Endodermal cell (in vitro differentiated cells): ENCODE measurements around the gene TMEM121. TPM values are rescaled to one million over a fixed set of nuclear protein-coding genes. Genes with fewer than 3 reads are reported as not detected.
"Not testable (repeated sequence)": the region's sequence is repeated elsewhere in the genome, so short reads cannot be mapped to it uniquely, and the experiment has no call there.

Experiments used
- DNase-seq: peaks from one replicate; pipeline ENCODE4 v3.0.0-alpha.2; 2017
- H3K27ac ChIP-seq: 2 replicates; pipeline ENCODE4 v1.5.1; 2013; ENCODE audit warnings: mild to moderate bottlenecking, low read depth, low read length, moderate library complexity
- H3K27me3 ChIP-seq: 2 replicates; pipeline ENCODE4 v1.6.1; 2013; ENCODE audit warnings: mild to moderate bottlenecking, low read length, moderate library complexity; ENCODE audit not compliant: insufficient read depth, control insufficient read depth, poor library complexity, severe bottlenecking
- H3K36me3 ChIP-seq: 2 replicates; pipeline ENCODE4 v1.7.0; 2013; ENCODE audit warnings: mild to moderate bottlenecking, low read length, moderate library complexity; ENCODE audit not compliant: control insufficient read depth, insufficient read depth
- H3K4me1 ChIP-seq: one replicate; pipeline ENCODE4 v1.7.0; 2013; ENCODE audit warnings: low read length; ENCODE audit not compliant: control insufficient read depth, insufficient read depth
- H3K4me3 ChIP-seq: 2 replicates; pipeline ENCODE4 v1.5.1; 2013; ENCODE audit warnings: mild to moderate bottlenecking, low read length, moderate library complexity
- H3K9ac ChIP-seq: 2 replicates; pipeline ENCODE4 v1.6.1; 2013; ENCODE audit warnings: mild to moderate bottlenecking, low read length, moderate library complexity; ENCODE audit not compliant: poor library complexity, severe bottlenecking; ENCODE audit errors: extremely low read depth
- H3K9me3 ChIP-seq: 2 replicates; pipeline ENCODE4 v1.6.1; 2013; ENCODE audit warnings: mild to moderate bottlenecking, low read length, moderate library complexity; ENCODE audit not compliant: control insufficient read depth
- H3K27ac Mint-ChIP-seq: 2 replicates; pipeline ENCODE4 v1.8.0; 2020; ENCODE audit warnings: mixed read lengths
- H3K27me3 Mint-ChIP-seq: 2 replicates; pipeline ENCODE4 v1.8.0; 2021; ENCODE audit warnings: mild to moderate bottlenecking, mixed read lengths; ENCODE audit not compliant: insufficient read depth
- H3K36me3 Mint-ChIP-seq: 2 replicates; pipeline ENCODE4 v1.8.0; 2020; ENCODE audit warnings: low read depth, mixed read lengths
- H3K4me1 Mint-ChIP-seq: 2 replicates; pipeline ENCODE4 v1.8.0; 2020; ENCODE audit warnings: mixed read lengths
- H3K4me3 Mint-ChIP-seq: 2 replicates; pipeline ENCODE4 v1.8.0; 2020; ENCODE audit warnings: mild to moderate bottlenecking, moderate library complexity, mixed read lengths
- H3K9me3 Mint-ChIP-seq: 2 replicates; pipeline ENCODE4 v1.8.0; 2020; ENCODE audit warnings: mild to moderate bottlenecking, mixed read lengths
- CTCF ChIP-seq: fragments of 200-600 bp; sonication (generic); conservative IDR thresholded peaks from 2 replicates; pipeline ENCODE4 v1.5.0; 2021; ENCODE audit warnings: antibody characterized with exemption, mild to moderate bottlenecking
- WGBS, 2 experiments: methylation state at CpG; one replicate each; pipeline versions ENCODE4 v1.1.5 to v1.1.7; 2013; ENCODE audit warnings: missing lambda C conversion rate in 2 of 2, mixed read lengths in 1 of 2; ENCODE audit not compliant: insufficient coverage in 1 of 2, insufficient read length in 1 of 2; 5-methylcytosine and 5-hydroxymethylcytosine counted together
- total RNA-seq, 2 donors: library from RNA; stranded (reverse); fragmentation: NEBNext Ultra II Directional in 1 of 2; extraction: Animal tissue kit (Norgen Biotek cat#: 25700) in 1 of 2; gene quantifications; 2 replicates in 1 of 2; 3 replicates in 1 of 2; pipeline ENCODE4 v1.2.1, GENCODE V29; 2021

Gene TMEM121
- total RNA-seq, 2 donors from 2014 or later, result 0.29 to 1.5 TPM

GRCh38 chr14:105554523-105554922 lies 28.1 kb downstream of the TMEM121 start:
- H3K36me3 ChIP-seq, result no peaks in the 10 kb centered on the region
- H3K27me3 ChIP-seq, result no peaks in the 10 kb centered on the region
- WGBS, 2 experiments, result 56 to 67% methylated on average over 5 of the region's 5 CpGs
- Mint-ChIP-seq H3K27ac (no peak overlapping the region), H3K4me3 (no peak overlapping the region), H3K27me3 (no peaks in the 10 kb centered on the region), H3K4me1 (no peaks in the 10 kb centered on the region), H3K36me3 (peaks cover 2% of the 10 kb centered on the region), H3K9me3 (peaks cover 74% of the 10 kb centered on the region)
- H3K27ac ChIP-seq, result no peak overlapping the region
- H3K4me1 ChIP-seq, result no peaks in the 10 kb centered on the region
- no peak for TF ChIP-seq CTCF
- H3K9me3 ChIP-seq, result peaks cover 11% of the 10 kb centered on the region
- H3K9ac ChIP-seq, result no peak overlapping the region
- DNase-seq, result no peak
- no peak overlapping the region for H3K4me3 ChIP-seq

GRCh38 chr14:105557671-105558070 lies 31.3 kb downstream of the TMEM121 start:
- H3K27ac Mint-ChIP-seq, H3K27ac ChIP-seq, H3K9ac ChIP-seq, H3K4me3 Mint-ChIP-seq, H3K4me1 Mint-ChIP-seq, H3K4me1 ChIP-seq, DNase-seq, H3K36me3 Mint-ChIP-seq, H3K27me3 Mint-ChIP-seq, H3K36me3 ChIP-seq, H3K27me3 ChIP-seq, H3K4me3 ChIP-seq, H3K9me3 ChIP-seq: not testable (repeated sequence)
- 93 to 96% methylated on average over 11 to 17 of the region's 19 CpGs for WGBS, 2 experiments
- H3K9me3 Mint-ChIP-seq, result peaks cover 54% of the 10 kb centered on the region

DNA sequence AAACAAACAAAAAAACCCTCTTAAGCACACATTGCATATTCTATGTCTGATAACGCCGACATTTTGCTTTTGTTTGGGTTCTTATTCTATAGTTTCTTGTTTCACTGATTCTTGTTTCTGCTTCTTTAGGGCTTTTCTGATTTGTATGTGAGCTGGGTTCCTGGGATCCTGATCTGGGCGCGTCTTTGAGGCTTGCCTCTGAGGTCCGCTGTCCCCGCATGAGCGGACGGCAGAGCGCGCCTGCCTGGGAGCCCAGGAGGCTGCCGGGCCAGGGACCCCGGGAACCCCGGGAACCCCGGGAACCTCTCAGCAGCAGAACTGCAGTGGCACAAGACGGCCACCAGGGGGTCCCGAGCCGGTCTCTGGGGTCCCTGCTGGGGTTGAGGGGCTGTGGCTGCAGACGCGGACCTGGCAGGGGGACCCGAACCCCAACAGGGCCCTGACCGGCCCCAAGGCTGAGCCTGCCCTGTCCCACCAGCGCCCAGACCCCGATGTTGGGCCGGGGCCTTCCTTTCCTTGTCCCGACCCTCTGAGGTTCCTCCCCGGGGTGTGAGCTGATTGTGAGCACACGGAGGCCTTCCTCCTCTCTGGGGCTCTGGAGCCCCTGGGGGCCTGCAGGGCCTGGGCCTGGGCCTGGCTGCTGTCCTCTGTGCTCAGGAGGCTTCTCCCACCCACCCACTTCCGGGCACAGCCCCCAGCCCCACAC lies 32.2 kb downstream of the TMEM121 start:
- H3K27ac ChIP-seq, H3K4me1 ChIP-seq, H3K27me3 Mint-ChIP-seq, H3K27ac Mint-ChIP-seq, H3K9me3 ChIP-seq, H3K9ac ChIP-seq, H3K4me3 Mint-ChIP-seq, H3K4me1 Mint-ChIP-seq, H3K4me3 ChIP-seq, H3K36me3 ChIP-seq, H3K36me3 Mint-ChIP-seq, H3K27me3 ChIP-seq, DNase-seq: not testable (repeated sequence)
- TF ChIP-seq CTCF, result peak; percentile 18
- H3K9me3 Mint-ChIP-seq, result peaks cover 54% of the 10 kb centered on the region
- WGBS, 2 experiments, result 84% methylated on average over 9 of the region's 28 CpGs; no CpG with 5 or more reads in 1 of the 2 experiments

GRCh38 chr14:105559384-105560047 lies 33.1 kb downstream of the TMEM121 start:
- H3K4me1 ChIP-seq, H3K27ac Mint-ChIP-seq, H3K27me3 Mint-ChIP-seq, H3K36me3 Mint-ChIP-seq, DNase-seq, H3K4me3 Mint-ChIP-seq, H3K27ac ChIP-seq, H3K27me3 ChIP-seq, H3K9ac ChIP-seq, H3K4me1 Mint-ChIP-seq, H3K4me3 ChIP-seq, H3K36me3 ChIP-seq: not testable (repeated sequence)
- 90 to 100% methylated on average over 1 to 6 of the region's 49 CpGs for WGBS, 2 experiments
- H3K9me3 Mint-ChIP-seq, result peaks cover 45% of the 10 kb centered on the region
- peaks cover 15% of the 10 kb centered on the region for H3K9me3 ChIP-seq

- not testable (repeated sequence) for H3K27ac Mint-ChIP-seq, H3K27ac ChIP-seq, H3K9ac ChIP-seq, H3K36me3 ChIP-seq, H3K4me3 Mint-ChIP-seq, H3K27me3 ChIP-seq, H3K4me3 ChIP-seq, H3K27me3 Mint-ChIP-seq, H3K4me1 ChIP-seq, H3K4me1 Mint-ChIP-seq, H3K36me3 Mint-ChIP-seq, DNase-seq
- peaks cover 15% of the 10 kb centered on the region for H3K9me3 ChIP-seq
- 73% methylated on average over 4 of the region's 27 CpGs; no CpG with 5 or more reads in 1 of the 2 experiments for WGBS, 2 experiments
- H3K9me3 Mint-ChIP-seq, result peaks cover 42% of the 10 kb centered on the region
These were observed 33.8 kb downstream of the TMEM121 start for GRCh38 chr14:105560048-105560669.
